GM18517 (cell line): Measurements from ENCODE around the gene MAP3K5.

Experiments used
- ATAC-seq: cut with Tn5 transposase; IDR thresholded peaks from one replicate; pipeline ENCODE4 v1.9.1; 2021; ENCODE audit warnings: mild to moderate bottlenecking, moderate library complexity; ENCODE audit not compliant: unreplicated experiment

MAP3K5 gene

DNA sequence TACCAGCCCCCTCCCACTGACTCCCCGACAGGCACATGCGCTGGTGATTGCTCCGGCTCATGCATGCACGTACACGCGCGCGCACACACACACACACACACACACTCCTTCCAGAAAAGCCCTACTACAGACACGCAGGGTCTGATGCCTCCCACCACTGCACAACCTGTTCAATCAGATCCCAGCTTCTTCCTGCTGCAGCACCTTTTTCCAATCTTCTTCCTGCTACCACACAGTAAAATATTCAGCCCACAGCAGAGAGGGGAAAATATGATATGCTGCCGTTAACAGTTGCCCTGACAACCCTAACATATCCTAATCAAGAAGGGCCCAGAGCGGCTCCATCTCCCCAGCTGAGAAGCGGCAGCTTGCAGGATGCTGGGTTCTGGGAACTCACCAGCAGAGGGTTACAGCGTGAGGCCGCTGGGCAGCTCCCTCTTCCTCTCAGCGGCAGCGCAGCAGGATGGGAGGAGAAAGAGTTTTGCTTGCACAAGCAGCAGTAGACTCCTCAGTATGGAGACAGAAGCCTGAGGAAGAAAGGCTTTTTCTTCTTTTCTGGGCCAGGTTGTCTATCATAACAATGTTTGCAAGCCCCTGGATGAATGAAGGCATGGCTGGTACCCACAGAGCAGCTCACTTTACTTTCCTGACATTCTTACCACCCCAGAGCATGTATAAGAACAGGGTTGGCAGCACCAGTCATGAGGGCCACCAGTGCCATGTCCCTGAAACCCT, 265.9 kb downstream of the MAP3K5 start:
- no peak for ATAC-seq

DNA sequence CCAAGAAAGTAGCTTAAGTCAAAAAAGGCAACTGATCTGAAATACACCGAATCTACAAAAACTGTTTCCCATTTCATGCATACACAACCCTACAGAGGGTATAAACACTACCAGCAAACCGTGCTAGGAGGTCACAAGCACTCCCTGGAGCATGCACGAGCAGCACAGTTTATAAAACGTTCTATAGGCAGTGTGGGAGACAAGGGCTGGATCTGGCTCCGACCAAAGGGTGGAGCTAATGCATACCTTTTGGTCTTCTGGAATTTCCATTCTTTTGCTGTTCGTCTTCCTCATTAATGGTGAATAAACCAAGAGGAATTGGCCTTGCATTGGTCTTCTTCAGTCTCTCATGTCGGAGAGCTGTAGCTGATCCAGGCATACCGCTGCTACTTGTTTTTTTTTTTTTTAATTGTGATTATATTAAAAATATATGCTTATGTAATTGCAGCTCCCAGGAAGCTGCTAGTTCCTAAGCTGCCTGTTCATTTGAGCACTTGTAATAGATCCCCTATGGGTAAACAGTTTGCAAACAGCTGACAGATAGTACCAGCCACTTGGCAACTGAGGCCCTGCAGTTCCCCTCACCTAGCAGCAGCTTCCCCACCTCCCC, 266.6 kb downstream of the MAP3K5 start:
- ATAC-seq: no peak

DNA sequence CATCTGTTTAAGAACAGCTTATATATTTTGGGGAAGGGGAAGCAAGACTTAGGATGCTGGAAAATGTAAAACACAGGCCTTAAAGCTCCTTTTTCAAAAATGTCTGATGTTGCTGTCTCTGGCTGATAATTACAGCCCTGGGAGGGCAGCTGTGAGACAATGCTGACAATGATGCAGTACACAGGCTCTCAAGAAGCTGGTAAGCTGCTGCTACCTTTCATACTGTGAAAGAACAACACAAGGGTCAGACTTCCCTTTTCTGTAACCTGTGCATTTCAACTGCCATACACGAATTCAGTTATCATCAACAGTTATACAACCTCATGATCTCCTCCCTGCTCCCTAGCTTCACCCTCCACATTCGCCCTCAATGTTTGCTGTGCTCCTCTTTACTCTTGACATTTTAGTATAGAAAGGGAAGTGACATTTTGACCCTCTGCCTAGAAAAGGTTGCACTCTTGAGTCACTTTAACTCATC, 267.3 kb downstream of the MAP3K5 start:
- no peak for ATAC-seq

DNA sequence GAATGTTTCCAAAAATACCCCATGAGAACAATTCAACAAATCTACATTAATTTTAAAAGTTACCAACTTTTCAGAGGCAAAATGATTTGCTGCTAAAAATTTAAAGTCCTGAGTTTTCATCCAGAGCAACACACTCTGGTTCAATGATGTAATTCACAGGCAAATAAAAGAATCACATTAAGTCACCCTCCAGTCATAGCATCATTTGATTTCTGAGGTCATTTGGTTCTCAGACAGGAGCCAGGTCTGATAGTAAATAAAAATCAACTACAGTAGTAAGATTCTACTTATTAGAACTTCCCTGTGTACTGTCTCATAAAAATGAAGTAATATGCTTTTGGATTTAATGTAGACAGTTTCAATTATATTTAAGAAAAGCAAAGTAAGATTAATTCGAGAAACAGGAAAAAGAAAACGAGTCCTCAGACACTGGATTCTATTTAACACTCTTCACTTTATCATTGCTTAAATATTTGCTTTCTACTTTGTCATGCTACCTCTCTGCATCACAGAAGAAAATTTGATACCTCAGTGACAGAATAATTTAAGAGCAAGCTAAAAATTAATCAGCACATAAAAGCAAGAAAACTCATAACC, 267.8 kb downstream of the MAP3K5 start:
- no peak for ATAC-seq

DNA sequence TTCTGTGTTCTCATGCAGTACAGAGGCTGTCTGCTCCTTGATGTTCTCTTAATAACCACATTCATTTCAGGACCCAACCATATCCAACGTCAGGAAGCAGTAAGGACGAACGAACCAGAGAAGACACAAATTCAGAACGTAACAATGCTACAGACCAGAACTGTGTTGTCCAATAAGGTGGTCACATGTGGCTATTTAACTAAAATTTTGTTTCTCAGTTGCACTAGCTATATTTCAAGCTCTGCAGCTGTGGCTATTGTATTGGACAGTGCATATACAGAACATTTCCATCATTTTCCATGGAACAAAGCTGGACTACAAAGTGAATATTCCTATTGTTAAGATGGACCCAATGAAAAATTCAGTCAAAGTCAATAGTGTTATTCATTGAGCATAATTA, 269.1 kb downstream of the MAP3K5 start:
- ATAC-seq: no peak

DNA sequence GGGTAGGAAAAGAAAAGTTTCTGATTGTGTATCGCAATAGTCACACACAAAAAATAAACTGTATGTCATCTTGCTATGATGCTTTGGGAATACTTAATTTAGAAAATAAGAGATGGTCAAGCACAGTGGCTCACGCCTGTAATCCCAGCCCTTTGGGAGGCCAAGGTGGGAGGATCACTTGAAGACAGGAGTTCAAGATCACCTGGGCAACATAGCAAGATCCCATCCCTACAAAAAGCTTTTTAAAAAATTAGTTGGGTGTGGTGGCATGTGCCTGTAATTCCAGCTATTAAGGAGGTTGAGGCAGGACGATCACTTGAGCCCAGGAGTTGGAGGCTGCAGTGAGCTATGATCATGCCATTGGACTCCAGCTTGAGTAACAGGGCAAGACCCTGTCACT, 269.6 kb downstream of the MAP3K5 start:
- no peak for ATAC-seq

DNA sequence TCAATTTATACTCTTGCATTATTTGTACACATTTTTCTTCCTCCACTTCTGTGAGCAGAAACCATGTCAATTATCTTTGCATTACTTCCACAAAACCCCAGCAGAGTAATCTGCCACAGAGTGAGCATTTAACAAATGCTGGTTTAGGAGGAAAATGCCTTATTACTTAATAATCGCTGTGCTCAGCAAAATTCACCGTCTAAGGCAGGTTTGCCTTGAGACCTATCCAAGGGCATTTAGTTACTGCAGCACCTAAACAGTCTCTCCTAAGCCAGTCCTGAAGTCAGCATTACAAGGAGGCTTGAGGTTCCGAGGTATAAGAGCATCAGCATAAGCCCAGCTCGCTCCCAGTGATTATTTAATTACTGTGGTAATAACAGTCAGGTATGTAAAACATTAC, 270.4 kb downstream of the MAP3K5 start:
- no peak for ATAC-seq

DNA sequence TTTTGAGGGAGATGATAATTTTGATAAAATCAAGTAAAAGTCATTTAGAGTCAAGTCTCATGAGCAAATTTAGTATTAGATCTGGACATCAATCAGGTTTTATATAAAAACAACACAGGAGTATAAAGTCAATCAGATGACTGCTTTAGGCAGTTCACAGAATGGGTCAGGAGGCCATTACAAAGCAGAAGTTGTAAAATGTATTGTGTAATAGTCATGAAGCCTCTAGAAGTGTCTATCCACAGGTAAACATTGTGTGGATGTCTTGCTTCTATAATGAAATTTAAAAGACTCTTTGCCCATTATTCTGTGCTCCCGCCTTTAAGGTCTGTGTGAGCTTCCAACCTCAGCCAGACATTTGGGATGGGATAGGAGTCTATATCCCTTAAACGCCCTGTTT, 270.9 kb downstream of the MAP3K5 start:
- no peak for ATAC-seq

DNA sequence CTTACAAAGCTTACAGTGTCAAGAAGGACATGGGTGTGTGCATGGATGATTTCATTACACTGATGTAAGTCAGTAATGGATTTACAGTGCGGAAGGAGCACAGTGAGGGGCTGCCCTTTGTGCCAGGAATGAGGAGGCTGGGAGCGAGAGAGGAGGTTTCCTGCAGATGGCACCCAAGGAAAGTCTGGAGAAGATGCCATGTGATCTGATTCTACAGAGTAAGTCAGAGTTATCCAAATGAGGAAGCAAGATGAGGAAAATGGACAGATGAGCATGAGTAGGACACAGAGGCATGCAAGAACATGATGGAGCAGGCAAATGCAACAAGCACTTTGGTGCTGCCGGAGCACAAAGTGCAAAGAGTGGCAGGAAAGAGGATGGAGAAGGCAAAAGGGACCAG, 271.8 kb downstream of the MAP3K5 start:
- ATAC-seq: no peak

DNA sequence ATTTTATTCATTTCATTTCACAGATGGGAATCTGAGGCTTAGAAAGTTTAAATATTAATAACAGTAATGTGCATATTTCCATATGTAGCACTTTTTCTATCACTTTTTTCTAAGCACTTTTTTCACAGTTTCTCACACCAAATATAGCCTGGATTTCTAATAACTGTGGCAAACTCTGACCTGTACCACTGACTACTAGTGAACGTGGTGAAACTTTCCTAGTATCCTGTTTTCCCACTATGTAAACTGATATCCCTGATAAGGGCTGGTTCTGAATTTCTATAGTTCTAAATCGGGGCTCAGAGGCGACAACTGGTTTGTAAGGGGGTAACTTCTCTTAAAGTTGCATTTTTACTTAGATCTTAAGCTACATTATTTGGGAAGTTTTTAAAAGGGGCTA, 274.7 kb downstream of the MAP3K5 start:
- no peak for ATAC-seq

DNA sequence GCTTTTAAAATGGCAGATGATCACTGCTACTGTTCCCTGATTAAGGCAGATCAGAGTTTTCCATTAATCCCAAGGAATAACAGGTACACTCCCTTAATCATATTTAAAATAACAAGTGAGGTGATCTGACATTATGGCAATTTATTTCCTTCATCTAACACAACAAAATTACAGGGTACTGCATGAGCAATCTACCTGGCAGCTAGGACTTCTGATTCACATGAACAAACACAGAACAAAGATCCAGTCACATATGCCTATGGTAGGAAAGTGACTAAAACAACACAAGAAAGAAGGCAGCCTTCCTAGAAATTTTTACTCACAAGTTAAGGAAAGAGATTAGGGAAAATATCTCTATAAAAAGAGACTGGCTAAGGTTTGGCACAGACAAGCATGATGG, 275.3 kb downstream of the MAP3K5 start:
- no peak for ATAC-seq

DNA sequence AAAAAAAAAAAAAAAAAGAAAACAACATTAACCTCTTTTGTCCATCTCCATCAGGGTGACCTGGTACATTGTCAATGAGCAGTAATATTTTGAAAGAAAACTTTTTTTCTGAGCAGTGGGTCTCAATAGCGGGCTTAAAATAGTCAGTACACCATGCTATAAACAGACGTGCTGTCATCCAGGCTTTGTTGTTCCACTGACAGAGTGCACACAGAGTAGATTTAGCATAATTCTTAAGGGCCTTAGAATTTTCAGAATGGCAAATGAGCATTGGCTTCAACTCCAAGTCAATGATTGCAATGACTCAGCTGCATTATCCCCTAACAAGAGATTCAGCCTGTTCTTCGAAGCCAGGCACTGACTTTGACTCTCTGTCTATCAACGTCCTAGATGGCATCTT, 277.7 kb downstream of the MAP3K5 start:
- no peak for ATAC-seq

DNA sequence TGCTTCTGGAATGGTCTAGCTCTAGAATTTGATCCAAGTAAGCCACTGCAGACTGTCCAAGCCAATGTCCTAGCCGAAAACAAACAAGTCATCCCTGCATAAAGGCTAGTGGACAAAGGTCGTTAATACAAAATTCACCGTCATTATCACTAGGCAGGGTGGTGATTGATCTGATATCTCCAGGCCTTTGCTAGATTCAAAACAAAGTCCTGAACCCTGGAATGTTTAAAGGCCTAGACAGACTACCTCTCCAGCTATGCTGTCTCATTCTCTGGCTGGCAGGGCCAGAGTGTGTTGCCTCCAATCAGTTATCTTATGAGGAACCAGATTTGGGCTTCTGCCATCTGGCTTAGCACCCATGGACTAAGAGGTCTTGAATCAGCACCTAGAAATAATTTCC, 280.4 kb downstream of the MAP3K5 start:
- no peak for ATAC-seq

DNA sequence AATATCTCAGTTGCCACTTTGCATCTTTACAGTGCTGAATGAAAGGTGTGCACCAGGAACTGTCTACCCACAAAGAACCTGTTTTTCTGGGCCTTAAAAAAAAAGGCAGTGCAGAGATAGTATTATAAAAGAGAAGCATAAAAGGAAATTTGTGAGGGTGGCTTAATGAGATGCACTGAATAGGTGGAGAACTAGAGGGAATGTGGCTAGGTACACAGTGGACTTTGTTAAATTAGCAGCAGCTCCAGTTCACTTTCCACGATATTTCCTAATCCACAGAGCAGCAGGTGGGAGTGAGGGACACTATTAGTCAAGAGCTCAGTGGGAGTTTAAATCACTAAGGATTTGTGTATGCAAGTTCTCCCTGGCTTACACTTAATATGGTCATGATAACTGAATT, 280.9 kb downstream of the MAP3K5 start:
- no peak for ATAC-seq

DNA sequence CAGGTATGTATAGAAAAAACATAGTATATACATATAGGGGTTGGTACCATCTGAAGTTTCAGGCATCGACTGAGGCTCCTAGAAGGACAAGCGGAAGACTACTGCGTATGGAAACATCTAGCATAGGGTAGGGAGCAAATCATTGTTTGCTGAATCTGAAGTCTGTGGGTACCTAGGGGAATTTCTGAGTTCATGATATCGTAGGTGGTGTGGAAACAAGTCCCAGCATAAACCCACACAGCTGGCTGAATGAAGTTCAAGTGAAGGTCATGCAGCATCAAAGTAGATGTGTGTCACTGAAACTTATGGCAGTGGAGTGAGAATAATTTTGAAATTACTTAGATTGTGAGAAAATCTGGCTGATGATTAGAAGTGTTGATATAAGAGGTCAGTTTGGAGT, 281.5 kb downstream of the MAP3K5 start:
- no peak for ATAC-seq

DNA sequence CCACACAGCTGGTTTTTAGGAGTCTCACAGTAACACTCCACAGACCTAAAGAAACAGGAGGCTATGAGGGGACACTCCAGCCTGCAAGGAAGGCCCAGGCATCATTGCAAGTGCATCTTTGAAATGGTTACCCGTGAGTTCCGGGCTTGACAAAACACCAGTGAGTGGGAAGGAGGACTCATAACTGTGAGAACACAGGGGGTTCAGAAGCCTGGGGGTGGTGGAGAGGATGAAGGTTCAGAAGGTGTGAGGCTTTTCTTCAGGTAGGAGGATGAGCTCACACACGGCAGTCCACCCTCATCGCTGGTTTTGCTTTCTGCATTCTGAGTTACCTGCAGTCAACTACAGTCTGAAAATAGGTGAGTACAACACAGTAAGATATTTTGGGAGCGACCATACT, 282.0 kb downstream of the MAP3K5 start:
- no peak for ATAC-seq

DNA sequence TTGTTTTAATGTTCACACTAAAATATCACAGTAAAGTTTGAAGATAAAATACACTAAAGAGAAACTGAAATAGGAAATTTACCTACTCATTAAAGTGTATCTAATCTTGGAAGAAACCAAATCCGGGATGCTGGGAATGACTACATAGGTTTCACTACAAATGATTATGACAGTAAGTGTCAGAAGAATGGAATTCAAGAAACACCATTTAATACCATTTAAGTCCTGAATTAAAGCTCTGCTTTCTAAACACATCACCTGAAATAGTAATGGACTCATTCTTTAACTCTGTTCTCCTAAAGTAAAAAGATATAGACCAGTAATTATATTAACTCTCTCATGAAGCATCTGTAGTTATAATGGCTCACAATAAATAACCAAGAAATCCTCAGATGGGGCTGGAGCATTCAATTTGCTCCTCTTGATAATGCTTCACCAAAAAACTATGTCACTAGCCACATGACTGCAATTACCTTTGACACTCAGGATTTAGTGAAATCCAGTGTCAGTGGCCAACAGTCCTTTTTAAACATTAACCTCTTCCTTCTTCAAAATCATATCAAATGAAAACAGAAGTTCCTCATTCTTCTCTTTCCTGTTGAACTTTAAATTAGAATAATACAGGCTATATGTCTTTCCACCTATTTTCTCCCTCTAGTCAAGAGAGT, 283.4 kb downstream of the MAP3K5 start:
- no peak for ATAC-seq
